ENCODE measurements around the gene CNTNAP2. TPM values are rescaled to one million over a fixed set of nuclear protein-coding genes. Genes with fewer than 3 reads are reported as not detected.

Gene CNTNAP2
- total RNA-seq, 4 donors from 2014 or later: 0.42 to 0.71 TPM; not detected in 2

DNA sequence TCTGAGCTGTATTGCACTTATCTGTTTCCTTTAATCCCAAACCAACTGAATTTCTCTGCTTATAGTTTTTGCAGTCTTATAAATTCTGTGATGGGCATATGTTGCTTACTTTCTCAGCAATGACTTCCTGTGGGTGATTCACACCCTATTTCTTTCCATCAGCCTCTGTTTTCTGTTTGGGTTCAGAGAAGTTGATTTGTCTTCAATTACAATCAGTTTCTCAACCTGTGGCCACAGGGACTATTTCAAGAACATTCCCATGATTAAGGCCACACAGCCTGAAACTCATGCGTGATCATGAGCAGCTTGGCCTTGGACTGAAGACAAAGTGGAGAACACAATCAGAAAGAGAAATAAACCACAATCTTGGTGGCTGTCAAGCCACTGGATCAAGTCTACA, 1299.4 kb downstream of the CNTNAP2 start:
- no peak overlapping the region for H3K4me3 ChIP-seq (ENCODE audit: low read depth, poor library complexity, severe bottlenecking)
- intact Hi-C loops (cut with DNase I; ENCODE audit: low total_unique reads): no loop called here
- no peak for DNase-seq (ENCODE audit: low spot score in 2 of 2)
- TF ChIP-seq POLR2A (IDR thresholded peaks at IDR 0.05): no peak
- TF ChIP-seq, protein P1, sequence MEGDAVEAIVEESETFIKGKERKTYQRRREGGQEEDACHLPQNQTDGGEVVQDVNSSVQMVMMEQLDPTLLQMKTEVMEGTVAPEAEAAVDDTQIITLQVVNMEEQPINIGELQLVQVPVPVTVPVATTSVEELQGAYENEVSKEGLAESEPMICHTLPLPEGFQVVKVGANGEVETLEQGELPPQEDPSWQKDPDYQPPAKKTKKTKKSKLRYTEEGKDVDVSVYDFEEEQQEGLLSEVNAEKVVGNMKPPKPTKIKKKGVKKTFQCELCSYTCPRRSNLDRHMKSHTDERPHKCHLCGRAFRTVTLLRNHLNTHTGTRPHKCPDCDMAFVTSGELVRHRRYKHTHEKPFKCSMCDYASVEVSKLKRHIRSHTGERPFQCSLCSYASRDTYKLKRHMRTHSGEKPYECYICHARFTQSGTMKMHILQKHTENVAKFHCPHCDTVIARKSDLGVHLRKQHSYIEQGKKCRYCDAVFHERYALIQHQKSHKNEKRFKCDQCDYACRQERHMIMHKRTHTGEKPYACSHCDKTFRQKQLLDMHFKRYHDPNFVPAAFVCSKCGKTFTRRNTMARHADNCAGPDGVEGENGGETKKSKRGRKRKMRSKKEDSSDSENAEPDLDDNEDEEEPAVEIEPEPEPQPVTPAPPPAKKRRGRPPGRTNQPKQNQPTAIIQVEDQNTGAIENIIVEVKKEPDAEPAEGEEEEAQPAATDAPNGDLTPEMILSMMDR (IDR thresholded peaks at IDR 0.05): no peak
- 92 to 94% methylated on average over 1 of the region's 1 CpG for WGBS, 2 donors

DNA sequence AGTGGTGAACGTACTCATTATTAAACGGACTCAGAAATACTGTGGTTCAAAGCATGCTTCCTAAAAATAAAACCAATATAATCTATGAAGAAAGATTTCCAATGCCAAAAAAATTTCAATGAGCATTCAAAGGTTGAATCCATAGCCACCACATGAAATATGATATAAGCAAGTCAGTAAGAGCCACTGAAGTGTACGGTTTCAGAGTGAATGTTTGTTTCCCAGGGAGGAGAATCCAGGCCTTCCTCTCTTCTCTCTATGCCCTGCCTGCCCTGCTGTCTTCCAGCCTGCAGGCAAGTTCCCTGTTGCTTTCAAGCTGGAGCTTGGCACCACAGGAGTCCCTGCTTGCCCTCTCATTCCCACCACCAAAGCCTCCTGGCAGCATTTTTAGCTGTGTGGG, 1302.4 kb downstream of the CNTNAP2 start:
- intact Hi-C loops (cut with DNase I; ENCODE audit: low total_unique reads): no loop called here
- no peak overlapping the region for H3K4me3 ChIP-seq (ENCODE audit: low read depth, poor library complexity, severe bottlenecking)
- no peak for DNase-seq (ENCODE audit: low spot score in 2 of 2)
- 71 to 78% methylated on average over 3 of the region's 3 CpGs for WGBS, 2 donors
- TF ChIP-seq, protein P1 (IDR thresholded peaks at IDR 0.05): no peak
- no peak for TF ChIP-seq POLR2A (IDR thresholded peaks at IDR 0.05)

DNA sequence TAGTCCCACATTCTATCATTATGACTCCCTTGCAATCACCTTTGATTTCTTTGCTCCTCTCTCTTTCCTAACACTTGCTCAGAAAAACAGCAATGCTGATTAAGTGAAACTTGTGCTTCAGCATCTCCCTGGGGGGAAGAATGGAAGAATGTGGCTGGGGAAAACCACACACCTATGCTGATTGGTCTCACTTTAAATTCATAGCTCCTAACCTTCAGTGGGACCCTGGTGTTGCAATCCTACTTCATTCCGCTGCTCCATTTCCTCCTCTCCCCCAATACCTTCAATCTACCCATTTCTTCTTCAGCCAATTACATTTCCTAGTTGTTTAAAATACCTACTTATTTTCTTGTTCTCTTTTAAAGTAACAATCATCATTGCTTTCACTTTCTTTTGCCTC, 1307.3 kb downstream of the CNTNAP2 start:
- WGBS, 2 donors: 80 to 85% methylated on average over 1 of the region's 1 CpG
- no peak overlapping the region for H3K4me3 ChIP-seq (ENCODE audit: low read depth, poor library complexity, severe bottlenecking)
- no peak for DNase-seq (ENCODE audit: low spot score in 2 of 2)
- intact Hi-C loops (cut with DNase I; ENCODE audit: low total_unique reads): no loop called here
- TF ChIP-seq POLR2A (IDR thresholded peaks at IDR 0.05): no peak
- TF ChIP-seq, protein P1 (IDR thresholded peaks at IDR 0.05): no peak

DNA sequence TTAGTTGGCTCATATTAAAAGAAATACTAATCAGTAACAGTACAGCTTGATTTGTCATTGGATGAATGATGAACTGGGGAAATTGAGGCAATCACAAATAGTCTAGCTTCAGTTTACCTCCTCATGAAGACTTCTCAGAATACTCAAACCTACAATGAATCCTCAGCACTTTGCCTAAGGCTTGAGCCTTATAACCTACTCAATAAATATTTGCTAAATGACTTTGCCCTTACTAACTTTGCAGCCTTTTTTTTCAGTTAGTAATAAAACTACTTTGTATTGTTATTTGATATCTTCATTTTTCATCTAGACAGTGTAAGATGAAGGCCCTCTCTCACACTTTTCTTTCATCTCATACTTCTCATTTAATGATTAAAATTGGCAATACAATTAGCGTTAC, 1311.5 kb downstream of the CNTNAP2 start:
- no peak for DNase-seq (ENCODE audit: low spot score in 2 of 2)
- H3K4me3 ChIP-seq (ENCODE audit: low read depth, poor library complexity, severe bottlenecking): no peak overlapping the region
- intact Hi-C loops (cut with DNase I; ENCODE audit: low total_unique reads): no loop called here
- TF ChIP-seq POLR2A (IDR thresholded peaks at IDR 0.05): no peak
- TF ChIP-seq, protein P1 (IDR thresholded peaks at IDR 0.05): no peak
- 96 to 98% methylated on average over 1 of the region's 1 CpG for WGBS, 2 donors

DNA sequence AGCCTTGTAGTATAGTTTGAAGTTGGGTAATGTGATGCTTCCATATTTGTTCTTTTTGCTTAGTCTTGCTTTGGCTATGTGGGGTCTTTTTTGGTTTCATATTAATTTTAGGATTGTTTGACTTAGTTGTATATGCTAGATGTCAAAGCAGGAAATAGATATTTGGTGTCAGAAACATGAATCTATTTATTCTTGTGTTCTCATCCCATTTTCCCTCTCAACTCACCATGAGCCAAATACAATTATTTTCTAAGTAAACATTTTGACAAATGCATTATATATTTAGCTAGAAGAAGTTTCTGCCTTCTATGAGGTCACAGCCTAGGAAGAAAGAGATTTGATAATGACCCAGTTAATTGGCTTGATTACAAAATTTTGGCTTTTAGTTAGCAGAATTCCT, 1313.4 kb downstream of the CNTNAP2 start:
- DNase-seq (ENCODE audit: low spot score in 2 of 2): no peak
- no peak for TF ChIP-seq POLR2A (IDR thresholded peaks at IDR 0.05)
- TF ChIP-seq, protein P1 (IDR thresholded peaks at IDR 0.05): no peak
- intact Hi-C loops (cut with DNase I; ENCODE audit: low total_unique reads): no loop called here
- H3K4me3 ChIP-seq (ENCODE audit: low read depth, poor library complexity, severe bottlenecking): no peak overlapping the region

DNA sequence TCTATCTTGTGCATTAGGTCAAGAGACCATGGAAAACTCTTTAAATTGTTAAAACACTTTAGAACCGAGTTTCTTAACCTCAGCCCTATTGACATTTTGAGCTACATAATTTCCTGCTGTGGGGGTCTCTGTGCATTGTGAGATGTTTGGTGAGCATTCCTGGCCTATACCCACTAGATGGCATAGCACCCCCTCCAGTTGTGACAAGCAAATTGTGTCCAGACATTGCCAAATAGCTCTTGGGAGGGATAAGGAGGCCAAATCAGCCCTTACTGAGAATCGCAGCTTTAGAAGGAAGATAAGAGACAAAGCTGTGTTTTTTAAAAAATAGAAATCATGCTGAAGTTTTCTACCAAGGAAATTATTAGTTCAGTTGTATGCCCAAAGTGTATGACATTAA, 1315.5 kb downstream of the CNTNAP2 start:
- H3K4me3 ChIP-seq (ENCODE audit: low read depth, poor library complexity, severe bottlenecking): no peak overlapping the region
- WGBS, 2 donors: 59 to 74% methylated on average over 2 of the region's 2 CpGs
- DNase-seq (ENCODE audit: low spot score in 2 of 2): no peak
- TF ChIP-seq, protein P1 (IDR thresholded peaks at IDR 0.05): no peak
- TF ChIP-seq POLR2A (IDR thresholded peaks at IDR 0.05): no peak
- intact Hi-C loops (cut with DNase I; ENCODE audit: low total_unique reads): no loop called here

Data from lower leg skin (tissue), 4 donors.